GM12891 (cell line): Measurements from ENCODE around the gene LIMS2.

Experiments
- POLR2A ChIP-seq: IDR thresholded peaks from 2 replicates; pipeline ENCODE4 v1.6.1; 2011; ENCODE audit warnings: low read depth, low read length, control low read depth
- POLR2AphosphoS5 ChIP-seq: IDR thresholded peaks from 2 replicates; pipeline ENCODE4 v1.6.1; 2011; ENCODE audit warnings: low read depth, low read length, control low read depth
- SPI1 ChIP-seq: IDR thresholded peaks from 2 replicates; pipeline ENCODE4 v1.6.1; 2011; ENCODE audit warnings: low read depth, low read length, control low read depth
- TAF1 ChIP-seq: IDR thresholded peaks from 2 replicates; pipeline ENCODE4 v1.6.1; 2011; ENCODE audit warnings: low read depth, low read length, control low read depth

GRCh38 chr2:127614246-127614645, 61.1 kb downstream of the LIMS2 start:
- no peak for TF ChIP-seq TAF1
- TF ChIP-seq POLR2AphosphoS5, result no peak
- TF ChIP-seq POLR2A, result no peak
- TF ChIP-seq SPI1, result no peak
